ENCODE results near the gene CAMKMT.

Gene CAMKMT

GRCh38 chr2:44766777-44767176 is 405.0 kb downstream of the CAMKMT start:
- Histone ChIP-seq H3K9me3 (ENCODE audit: insufficient read depth, low read length) (no peaks in the 10 kb centered on the region), H3K27ac (ENCODE audit: low read depth, low read length) (no peak overlapping the region), H3K9me2 (replicated peaks; ENCODE audit: insufficient read depth, low read length) (no peaks in the 10 kb centered on the region), H3K27me3 (ENCODE audit: low read length) (no peaks in the 10 kb centered on the region), H3F3A (ENCODE audit: insufficient read depth) (no peaks in the 10 kb centered on the region), H3K36me3 (ENCODE audit: low read length) (no peaks in the 10 kb centered on the region), H3K4me2 (ENCODE audit: low read depth, low read length, poor library complexity, severe bottlenecking) (no peak overlapping the region), H3K9ac (ENCODE audit: low read length) (no peak overlapping the region), H2AFZ (ENCODE audit: low read depth, low read length, severe bottlenecking) (no peak overlapping the region), H3K79me2 (ENCODE audit: insufficient read depth, low read length) (no peaks in the 10 kb centered on the region), H4K20me1 (ENCODE audit: low read depth, low read length) (no peaks in the 10 kb centered on the region), H3K4me3 (ENCODE audit: insufficient read depth, low read length, poor library complexity, severe bottlenecking) (no peak overlapping the region)
- no peak for TF ChIP-seq CTCF (IDR thresholded peaks at IDR 0.05; ENCODE audit: insufficient read depth, low read length, poor library complexity, severe bottlenecking)
- TF ChIP-seq EZH2phosphoT487 (conservative IDR thresholded peaks at IDR 0.05; ENCODE audit: low read length) = no peak

GRCh38 chr2:44767691-44768090 is 405.9 kb downstream of the CAMKMT start:
- H3K36me3 ChIP-seq (ENCODE audit: low read length) = no peaks in the 10 kb centered on the region
- H3F3A ChIP-seq (ENCODE audit: insufficient read depth) = no peaks in the 10 kb centered on the region
- H3K27ac ChIP-seq (ENCODE audit: low read depth, low read length) = no peak overlapping the region
- no peaks in the 10 kb centered on the region for H3K9me2 ChIP-seq (replicated peaks; ENCODE audit: insufficient read depth, low read length)
- H4K20me1 ChIP-seq (ENCODE audit: low read depth, low read length) = no peaks in the 10 kb centered on the region
- no peak overlapping the region for H2AFZ ChIP-seq (ENCODE audit: low read depth, low read length, severe bottlenecking)
- no peak overlapping the region for H3K4me2 ChIP-seq (ENCODE audit: low read depth, low read length, poor library complexity, severe bottlenecking)
- H3K9me3 ChIP-seq (ENCODE audit: insufficient read depth, low read length) = no peaks in the 10 kb centered on the region
- no peak overlapping the region for H3K9ac ChIP-seq (ENCODE audit: low read length)
- no peaks in the 10 kb centered on the region for H3K27me3 ChIP-seq (ENCODE audit: low read length)
- H3K79me2 ChIP-seq (ENCODE audit: insufficient read depth, low read length) = no peaks in the 10 kb centered on the region
- TF ChIP-seq EZH2phosphoT487 (conservative IDR thresholded peaks at IDR 0.05; ENCODE audit: low read length) (no peak), CTCF (IDR thresholded peaks at IDR 0.05; ENCODE audit: insufficient read depth, low read length, poor library complexity, severe bottlenecking) (no peak)
- H3K4me3 ChIP-seq (ENCODE audit: insufficient read depth, low read length, poor library complexity, severe bottlenecking) = no peak overlapping the region

GRCh38 chr2:44768438-44769236 is 406.9 kb downstream of the CAMKMT start:
- no peaks in the 10 kb centered on the region for H3K9me2 ChIP-seq (replicated peaks; ENCODE audit: insufficient read depth, low read length)
- H3K4me2 ChIP-seq (ENCODE audit: low read depth, low read length, poor library complexity, severe bottlenecking) = peak overlapping the region; percentile 36
- H3K27ac ChIP-seq (ENCODE audit: low read depth, low read length) = no peak overlapping the region
- no peak for TF ChIP-seq CTCF (IDR thresholded peaks at IDR 0.05; ENCODE audit: insufficient read depth, low read length, poor library complexity, severe bottlenecking)
- TF ChIP-seq EZH2phosphoT487 (conservative IDR thresholded peaks at IDR 0.05; ENCODE audit: low read length) = no peak
- no peaks in the 10 kb centered on the region for H3K27me3 ChIP-seq (ENCODE audit: low read length)
- H4K20me1 ChIP-seq (ENCODE audit: low read depth, low read length) = no peaks in the 10 kb centered on the region
- H3K9ac ChIP-seq (ENCODE audit: low read length) = no peak overlapping the region
- H3K79me2 ChIP-seq (ENCODE audit: insufficient read depth, low read length) = no peaks in the 10 kb centered on the region
- no peak overlapping the region for H3K4me3 ChIP-seq (ENCODE audit: insufficient read depth, low read length, poor library complexity, severe bottlenecking)
- no peaks in the 10 kb centered on the region for H3K9me3 ChIP-seq (ENCODE audit: insufficient read depth, low read length)
- H2AFZ ChIP-seq (ENCODE audit: low read depth, low read length, severe bottlenecking) = no peak overlapping the region
- H3F3A ChIP-seq (ENCODE audit: insufficient read depth) = no peaks in the 10 kb centered on the region
- no peaks in the 10 kb centered on the region for H3K36me3 ChIP-seq (ENCODE audit: low read length)
